NT2/D1 (cell line): ENCODE results near the gene PLVAP.

Experiments
- SUZ12 ChIP-seq: IDR thresholded peaks from 2 replicates; pipeline ENCODE4 v1.6.1; 2011; ENCODE audit not compliant: insufficient read length, insufficient read depth; ENCODE audit errors: extremely low read depth
- ZNF274 ChIP-seq: IDR thresholded peaks from 2 replicates; pipeline ENCODE4 v1.6.1; 2011; ENCODE audit warnings: mild to moderate bottlenecking, low read depth, low read length

GRCh38 chr19:17329366-17330261, 47.5 kb downstream of the PLVAP start:
- TF ChIP-seq ZNF274 = no peak
- no peak for TF ChIP-seq SUZ12
